Panc1 (cell line): Measurements from ENCODE around the gene MGAT1.

Experiments used
- POLR2AphosphoS5 ChIP-seq: IDR thresholded peaks from 2 replicates; pipeline ENCODE4 v1.6.1; 2012; ENCODE audit warnings: mild to moderate bottlenecking, low read depth, low read length, moderate library complexity
- TF ChIP-seq, protein P1 (sequence below): fragments of 450-650 bp; IDR thresholded peaks from 2 replicates; pipeline ENCODE4 v1.5.1; 2017; ENCODE audit warnings: mild to moderate bottlenecking

DNA sequence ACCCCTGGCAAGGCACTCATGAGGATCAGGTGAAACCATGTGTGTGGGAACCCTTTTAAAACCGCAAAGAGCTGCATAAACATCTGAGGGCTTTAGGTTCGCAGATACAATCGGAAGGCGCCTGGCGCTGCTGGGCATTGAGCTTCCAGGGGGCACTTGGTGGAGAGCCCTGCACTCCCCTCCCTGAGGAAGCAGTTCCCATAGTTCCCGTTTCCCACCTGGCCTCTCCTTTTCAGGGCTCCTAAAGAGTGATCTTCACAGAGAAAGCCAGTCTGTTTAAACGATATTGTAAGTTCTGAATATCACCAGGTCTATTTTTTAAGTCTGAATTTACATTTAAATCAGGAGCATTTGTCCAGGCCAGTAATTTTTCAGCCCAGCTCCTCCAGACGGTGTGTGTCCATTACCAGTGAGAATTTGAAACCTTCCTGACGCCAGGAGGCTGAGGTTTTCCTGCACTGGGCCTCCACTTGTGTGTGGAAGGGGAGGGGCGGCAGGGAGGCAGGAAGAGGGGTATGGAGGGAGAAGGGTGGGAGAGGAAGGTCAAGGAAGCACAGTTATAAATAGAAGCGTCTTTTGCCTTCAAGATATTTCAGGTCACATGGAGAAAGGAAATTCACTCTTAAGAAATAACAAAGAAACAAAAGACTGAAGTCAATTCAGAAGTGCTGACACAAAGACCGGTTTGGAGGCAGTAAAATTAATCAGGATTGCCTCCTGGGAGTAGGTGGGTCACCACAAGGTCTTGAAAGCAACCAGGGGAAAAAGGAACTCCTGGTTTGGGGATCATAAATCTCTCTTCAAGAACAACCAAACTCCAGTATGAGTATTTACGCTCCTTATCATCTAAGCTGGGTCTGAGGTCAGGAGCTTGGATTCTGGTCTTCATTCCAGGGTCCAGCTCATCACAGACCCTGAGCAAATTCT, 14.3 kb upstream of the MGAT1 start:
- TF ChIP-seq, protein P1, sequence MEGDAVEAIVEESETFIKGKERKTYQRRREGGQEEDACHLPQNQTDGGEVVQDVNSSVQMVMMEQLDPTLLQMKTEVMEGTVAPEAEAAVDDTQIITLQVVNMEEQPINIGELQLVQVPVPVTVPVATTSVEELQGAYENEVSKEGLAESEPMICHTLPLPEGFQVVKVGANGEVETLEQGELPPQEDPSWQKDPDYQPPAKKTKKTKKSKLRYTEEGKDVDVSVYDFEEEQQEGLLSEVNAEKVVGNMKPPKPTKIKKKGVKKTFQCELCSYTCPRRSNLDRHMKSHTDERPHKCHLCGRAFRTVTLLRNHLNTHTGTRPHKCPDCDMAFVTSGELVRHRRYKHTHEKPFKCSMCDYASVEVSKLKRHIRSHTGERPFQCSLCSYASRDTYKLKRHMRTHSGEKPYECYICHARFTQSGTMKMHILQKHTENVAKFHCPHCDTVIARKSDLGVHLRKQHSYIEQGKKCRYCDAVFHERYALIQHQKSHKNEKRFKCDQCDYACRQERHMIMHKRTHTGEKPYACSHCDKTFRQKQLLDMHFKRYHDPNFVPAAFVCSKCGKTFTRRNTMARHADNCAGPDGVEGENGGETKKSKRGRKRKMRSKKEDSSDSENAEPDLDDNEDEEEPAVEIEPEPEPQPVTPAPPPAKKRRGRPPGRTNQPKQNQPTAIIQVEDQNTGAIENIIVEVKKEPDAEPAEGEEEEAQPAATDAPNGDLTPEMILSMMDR, result no peak
- TF ChIP-seq POLR2AphosphoS5, result no peak
